HG02885 (cell line): ENCODE results near the gene MYO1G.

ENCODE experiments used
- ATAC-seq: cut with Tn5 transposase; IDR thresholded peaks from one replicate; pipeline ENCODE4 v1.9.1; 2021; ENCODE audit warnings: mild to moderate bottlenecking; ENCODE audit not compliant: unreplicated experiment, poor library complexity

MYO1G gene

DNA sequence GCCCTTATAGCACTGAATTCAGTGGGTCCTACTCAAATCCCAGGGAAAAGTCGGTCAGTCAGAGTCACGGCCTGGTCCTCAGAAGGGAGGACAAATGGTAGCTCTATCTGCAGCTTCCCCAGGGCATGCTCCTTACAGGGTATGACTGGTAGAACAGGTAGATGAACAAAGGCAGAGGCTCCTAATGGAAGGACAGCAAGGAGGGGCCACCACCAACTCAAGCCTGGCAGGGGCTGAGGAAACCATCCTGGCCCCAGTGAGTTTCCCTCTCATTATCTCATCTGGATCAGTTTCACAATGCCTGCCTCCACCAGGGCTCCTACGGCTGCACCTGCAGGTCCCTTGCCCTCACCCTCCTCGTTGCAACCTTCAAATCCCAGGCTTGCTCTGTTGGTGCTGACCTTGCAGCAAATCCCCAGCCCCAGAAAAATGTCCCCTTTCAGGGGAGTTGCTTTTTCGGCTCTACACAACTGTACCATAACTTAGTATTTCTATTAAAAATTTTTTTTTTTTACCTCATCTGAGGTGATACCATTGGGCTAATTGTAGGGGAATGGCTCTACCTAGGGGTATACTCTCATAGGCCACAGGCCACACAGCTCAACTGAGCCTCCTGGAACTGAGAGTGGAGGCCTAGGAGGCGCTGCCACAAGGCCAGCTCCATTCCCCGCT, 2.4 kb upstream of the MYO1G start:
- ATAC-seq, result no peak

DNA sequence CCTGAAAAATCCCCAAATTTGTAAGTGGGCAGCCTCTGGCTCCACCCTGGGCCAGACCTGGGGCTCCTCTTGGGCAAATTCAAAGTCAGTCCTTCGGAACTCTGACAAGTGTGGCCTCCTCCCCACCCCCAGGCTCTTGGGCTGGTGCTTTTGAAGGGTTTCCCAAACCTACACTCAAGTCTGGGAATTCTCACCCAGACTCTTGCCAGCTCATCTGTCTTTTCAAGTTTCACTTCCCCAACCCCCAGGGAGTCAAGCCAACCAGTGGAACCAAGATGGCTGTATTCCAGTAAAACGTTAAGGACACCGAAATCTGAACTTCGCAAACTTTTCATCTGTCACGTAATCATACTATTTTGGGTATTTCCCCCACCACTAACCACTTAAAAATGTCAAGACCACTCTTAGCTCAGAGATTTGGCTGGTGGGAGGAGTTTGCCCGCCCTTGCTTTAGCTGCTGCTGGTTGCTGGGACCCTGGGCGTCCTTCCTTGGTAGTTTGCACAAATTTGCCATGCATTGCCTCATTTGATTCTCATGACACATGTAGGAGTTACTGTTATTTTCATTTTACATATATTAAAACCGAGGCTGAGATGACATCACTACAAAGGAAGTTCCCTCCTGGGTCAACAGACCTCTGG, 1.7 kb upstream of the MYO1G start:
- ATAC-seq, result peak; percentile 48

DNA sequence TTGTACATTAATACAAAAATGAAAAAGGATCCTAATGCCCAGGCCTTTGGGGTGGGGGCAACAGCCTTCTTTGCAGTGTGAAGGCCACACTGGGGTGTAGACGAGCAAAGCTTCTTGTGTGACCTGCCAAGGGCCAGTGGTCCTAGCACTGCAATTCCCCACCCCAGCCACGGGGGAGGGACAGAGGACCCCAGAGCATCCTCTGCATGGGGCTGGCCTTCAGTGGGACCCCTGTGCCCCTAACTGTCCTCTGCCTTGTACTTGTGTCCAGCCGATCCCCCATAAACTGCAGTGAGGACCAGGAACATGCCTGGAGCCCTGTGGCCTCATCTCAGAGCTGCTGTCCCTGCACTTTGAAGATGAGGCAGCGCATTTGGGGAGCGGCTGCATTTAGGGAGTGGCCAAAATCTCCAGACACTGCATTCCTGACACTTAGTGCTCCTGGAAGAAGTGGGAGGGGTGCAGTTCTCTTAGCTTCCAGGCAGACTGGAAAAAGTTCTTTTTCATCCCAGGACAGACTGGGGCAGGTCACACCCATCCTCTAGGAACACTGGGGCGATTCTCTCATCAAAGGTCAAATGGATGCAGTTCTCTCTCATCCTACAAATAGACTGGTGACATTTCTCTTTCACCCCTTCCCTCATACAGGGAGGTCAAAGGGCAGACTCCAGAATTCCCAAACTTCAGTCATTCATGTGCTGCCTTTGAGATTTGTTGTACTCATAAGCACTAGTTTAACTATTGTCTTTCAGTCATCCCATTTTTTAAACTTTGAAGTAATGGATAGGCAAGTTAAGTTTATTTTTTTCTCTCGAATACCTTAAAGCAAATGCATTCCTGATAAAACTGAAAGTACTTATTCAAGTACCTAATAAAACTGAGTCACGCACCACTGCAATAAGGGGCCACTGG, 922 bp upstream of the MYO1G start:
- no peak for ATAC-seq

DNA sequence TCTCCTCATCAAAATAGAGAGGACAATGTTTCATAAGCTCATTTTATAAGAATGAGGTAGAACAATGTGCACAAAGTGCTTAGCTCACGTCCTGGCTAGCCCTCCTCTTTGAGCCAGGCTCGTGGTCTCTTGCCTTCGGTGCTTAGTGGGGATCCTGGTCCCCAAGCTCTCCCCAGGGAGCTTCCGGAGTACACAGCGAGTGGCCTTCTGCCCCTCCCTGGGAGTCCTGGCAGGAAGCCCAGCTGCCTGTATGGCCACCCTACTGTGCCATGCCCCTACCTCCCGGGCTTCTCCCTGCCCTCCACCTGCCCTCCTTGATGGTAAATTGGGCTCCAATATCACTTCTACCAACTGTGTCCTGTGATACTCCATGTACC, 868 bp downstream of the MYO1G start:
- no peak for ATAC-seq

- peak; percentile 28 for ATAC-seq
Measured at GRCh38 chr7:44977304-44977958, 1.4 kb downstream of the MYO1G start.

GRCh38 chr7:44976746-44977196, 2.0 kb downstream of the MYO1G start:
- no peak for ATAC-seq

DNA sequence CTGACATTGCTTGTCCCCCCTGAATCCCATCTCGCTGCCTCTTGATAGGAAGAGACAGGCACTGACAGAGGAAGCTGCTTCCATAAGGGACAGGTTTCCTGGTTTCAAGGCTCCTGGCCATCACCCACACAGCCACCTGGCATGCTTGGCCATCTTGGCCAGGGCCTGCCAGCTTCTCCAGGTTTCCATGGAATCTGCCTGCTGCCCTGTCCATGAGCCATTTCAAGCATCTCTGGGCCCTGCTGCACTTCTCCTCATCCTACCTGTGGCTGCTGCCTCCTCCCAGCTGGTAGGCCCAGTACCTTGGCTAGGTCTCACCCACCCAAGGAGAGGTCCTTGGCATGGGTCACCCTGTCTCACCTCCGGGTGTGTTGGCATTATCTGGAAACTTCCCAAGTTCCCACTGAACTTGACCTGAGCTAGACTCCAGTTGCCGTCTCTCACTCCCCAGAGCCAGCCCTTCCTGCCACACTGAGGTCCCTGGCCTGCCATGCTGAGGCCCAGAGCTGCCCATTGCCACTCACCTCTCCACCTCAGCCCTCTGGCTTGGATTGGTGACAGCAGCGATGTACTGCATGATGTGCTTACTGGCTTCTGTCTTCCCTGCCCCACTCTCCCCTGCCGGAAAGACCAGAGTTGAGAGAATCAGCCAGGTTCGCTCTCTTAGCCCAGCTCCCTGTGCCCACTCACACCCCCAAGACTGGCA, 2.6 kb downstream of the MYO1G start:
- no peak for ATAC-seq

GRCh38 chr7:44975331-44976039, 3.3 kb downstream of the MYO1G start:
- ATAC-seq, result no peak

DNA sequence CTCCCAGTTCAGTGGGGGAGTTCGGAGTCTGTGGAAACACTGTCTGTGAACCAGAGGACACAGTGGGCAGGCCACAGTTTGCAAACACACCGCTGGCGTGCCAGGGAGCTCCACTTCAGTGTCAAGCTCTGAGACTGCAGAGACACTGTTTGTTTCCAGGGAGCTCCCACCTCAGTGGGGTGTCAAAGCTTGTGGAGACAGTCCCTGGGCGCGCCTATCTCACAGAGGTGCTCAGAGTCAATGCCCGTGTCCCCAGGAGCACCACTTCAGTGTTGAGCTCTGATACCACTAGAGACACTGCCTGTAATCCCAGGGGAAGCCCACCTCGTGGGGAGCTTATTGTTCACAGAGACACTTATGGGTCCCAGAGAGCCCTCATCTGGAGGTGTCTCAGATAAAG, 4.3 kb downstream of the MYO1G start:
- no peak for ATAC-seq

- ATAC-seq, result peak; percentile 39
Measured at GRCh38 chr7:44973610-44974401, 5.0 kb downstream of the MYO1G start.

DNA sequence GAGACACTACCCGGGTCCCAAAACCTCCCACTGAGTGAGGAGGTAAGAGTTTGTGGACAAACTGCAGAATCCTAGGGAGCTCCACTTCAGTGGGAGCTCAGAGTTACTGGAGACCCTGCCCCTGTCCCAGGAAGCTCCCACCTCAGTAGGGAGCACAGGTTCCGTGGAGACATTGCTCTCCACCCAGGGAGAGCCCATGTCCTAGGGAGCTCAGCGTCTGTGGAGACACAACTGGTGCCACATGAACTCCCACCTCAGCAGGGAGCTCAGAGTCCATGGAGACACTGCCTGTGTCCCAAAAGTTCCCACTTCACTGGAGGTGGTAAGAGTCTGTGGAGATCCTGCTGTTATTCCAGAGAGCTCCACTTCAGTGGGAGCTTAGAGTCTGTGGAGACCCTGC, 6.3 kb downstream of the MYO1G start:
- ATAC-seq, result no peak

GRCh38 chr7:44971902-44972441, 6.8 kb downstream of the MYO1G start:
- no peak for ATAC-seq

DNA sequence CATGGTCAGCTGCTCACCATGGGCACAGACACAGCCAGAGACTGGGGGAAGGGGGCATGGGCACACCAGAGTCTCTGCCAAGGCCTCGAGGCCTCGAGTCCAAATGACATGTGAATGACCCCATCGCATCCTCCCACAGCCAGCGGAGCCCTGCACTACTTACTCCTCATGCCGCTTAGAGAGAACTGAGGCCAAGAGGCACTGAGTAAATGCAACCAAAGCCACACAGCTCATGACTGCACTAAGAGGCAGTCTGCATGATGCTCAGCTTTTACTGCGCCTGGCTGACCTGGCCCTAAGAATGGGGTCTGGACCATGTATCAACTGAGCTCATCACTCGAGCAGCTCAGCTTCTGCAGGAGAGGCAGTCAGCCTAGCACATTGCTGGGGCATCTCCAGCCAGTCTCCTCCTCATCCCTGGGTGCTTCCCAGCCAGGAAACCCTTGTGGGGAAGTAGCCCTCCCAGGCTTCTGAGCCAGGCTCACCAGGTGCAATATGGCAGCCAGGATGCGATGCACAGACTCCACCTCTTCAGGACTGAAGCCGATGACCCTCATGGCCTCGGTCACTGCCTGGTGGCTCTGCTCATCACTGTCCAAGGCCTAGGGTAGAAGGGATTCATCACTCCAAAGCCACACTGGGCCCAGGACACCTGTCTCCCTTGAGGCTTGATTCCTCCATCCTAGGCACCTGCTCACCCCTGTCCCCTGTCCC, 7.5 kb downstream of the MYO1G start:
- ATAC-seq, result no peak

- ATAC-seq, result no peak
Measured at GRCh38 chr7:44970523-44971051, 8.2 kb downstream of the MYO1G start.

- ATAC-seq, result no peak
Measured at GRCh38 chr7:44969701-44970522, 8.9 kb downstream of the MYO1G start.

GRCh38 chr7:44969049-44969700, 9.6 kb downstream of the MYO1G start:
- no peak for ATAC-seq
